IPS-18c (cell line): ENCODE data around the gene EVL.

Experiments used
- H3K4me3 ChIP-seq: 2 replicates; pipeline ENCODE4 v1.7.0; 2013; ENCODE audit warnings: low read depth, mild to moderate bottlenecking, low read length, moderate library complexity; ENCODE audit not compliant: insufficient read depth
- H3K9me3 ChIP-seq: one replicate; pipeline ENCODE4 v1.6.1; 2013; ENCODE audit warnings: mild to moderate bottlenecking, low read length, moderate library complexity; ENCODE audit not compliant: control insufficient read depth, insufficient read depth

Gene EVL

GRCh38 chr14:100124551-100125088 is 59.4 kb downstream of the EVL start:
- Histone ChIP-seq H3K9me3 (no peaks in the 10 kb centered on the region), H3K4me3 (no peak overlapping the region)

GRCh38 chr14:100126401-100126800 is 61.2 kb downstream of the EVL start:
- no peak overlapping the region for H3K4me3 ChIP-seq
- H3K9me3 ChIP-seq, result no peaks in the 10 kb centered on the region

- H3K9me3 ChIP-seq, result no peaks in the 10 kb centered on the region
Observed at GRCh38 chr14:100127853-100128455, 62.7 kb downstream of the EVL start.

DNA sequence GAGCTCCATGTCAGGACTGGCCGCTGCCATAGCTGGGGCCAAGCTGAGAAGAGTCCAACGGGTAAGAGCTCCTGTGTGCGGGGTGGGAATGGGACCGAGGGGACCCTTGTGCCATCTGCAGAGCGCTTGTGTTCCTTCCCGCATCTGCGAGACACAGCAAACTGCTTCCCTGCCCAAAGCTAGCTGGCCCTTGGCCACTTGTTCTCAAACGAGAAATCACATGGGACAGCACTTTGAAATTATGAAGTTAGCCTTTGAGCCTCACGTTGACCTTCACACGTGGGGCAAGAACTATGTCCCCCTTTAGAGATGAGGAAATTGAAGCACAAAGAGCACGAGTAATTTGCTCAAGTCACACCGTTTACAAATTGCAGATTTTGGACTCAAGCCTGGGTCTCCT is 63.5 kb downstream of the EVL start:
- Histone ChIP-seq H3K9me3 (no peaks in the 10 kb centered on the region), H3K4me3 (no peak overlapping the region)

More at GRCh38 chr14:100127853-100128455, 62.7 kb downstream of the EVL start:
- no peak overlapping the region for H3K4me3 ChIP-seq

- Histone ChIP-seq H3K4me3 (no peak overlapping the region), H3K9me3 (no peaks in the 10 kb centered on the region)
Observed at GRCh38 chr14:100129161-100129589, 64.0 kb downstream of the EVL start.

GRCh38 chr14:100130521-100130920 is 65.3 kb downstream of the EVL start:
- Histone ChIP-seq H3K9me3 (no peaks in the 10 kb centered on the region), H3K4me3 (no peak overlapping the region)

DNA sequence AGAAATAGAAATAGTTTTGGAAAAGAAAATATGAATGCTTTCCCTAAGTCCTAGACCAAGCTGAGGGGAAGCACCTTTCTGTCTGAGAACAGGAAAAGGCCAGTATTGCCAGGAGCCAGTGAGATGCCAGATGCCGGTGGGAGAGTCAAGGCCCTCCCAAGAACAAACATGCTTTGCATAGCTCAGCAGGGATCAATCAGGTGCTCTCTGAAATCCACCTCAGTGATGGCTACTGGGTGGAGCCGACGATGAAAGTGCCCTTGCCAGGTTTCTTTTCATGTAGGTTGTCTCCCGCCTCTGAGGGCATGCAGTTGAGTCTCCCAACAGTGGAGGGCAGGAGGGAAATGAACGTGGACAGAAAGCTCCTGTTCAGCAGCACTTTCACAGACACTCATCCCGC is 66.0 kb downstream of the EVL start:
- Histone ChIP-seq H3K4me3 (no peak overlapping the region), H3K9me3 (no peaks in the 10 kb centered on the region)

DNA sequence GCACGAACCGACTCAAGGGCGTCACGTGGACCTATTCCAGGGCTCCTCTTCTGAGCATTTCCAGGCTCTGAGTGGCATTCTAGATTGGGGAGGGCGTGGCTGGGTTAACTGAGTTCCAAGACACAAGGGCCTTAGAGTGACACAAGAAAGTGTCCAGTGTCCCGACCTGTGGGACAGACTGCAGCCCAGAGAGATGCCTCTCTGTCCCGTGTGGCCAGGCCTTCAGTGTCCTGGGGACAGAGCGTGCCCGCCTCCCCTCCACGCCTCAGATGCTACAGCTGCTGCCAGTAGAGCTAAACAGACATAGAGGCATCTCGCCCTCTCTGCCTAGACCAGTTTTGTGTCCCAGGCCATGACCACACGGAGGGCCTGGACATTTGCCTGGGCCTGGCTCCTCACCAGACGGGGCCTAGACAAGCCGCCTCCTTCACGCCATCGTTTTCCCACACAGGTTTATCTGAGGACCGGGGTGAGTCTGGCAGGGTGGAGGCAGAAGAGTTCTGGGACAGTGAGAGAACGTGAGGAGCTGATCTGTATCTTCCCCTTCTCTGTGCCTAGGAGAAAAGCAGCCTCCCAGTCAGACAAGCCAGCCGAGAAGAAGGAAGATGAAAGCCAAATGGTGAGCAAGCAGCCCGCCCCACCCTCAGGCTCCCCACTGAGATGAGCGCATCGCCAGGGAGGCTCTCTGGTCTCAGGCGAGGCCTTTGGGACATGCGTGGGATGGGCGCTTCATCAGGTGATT is 67.1 kb downstream of the EVL start:
- H3K9me3 ChIP-seq, result no peaks in the 10 kb centered on the region
- no peak overlapping the region for H3K4me3 ChIP-seq

DNA sequence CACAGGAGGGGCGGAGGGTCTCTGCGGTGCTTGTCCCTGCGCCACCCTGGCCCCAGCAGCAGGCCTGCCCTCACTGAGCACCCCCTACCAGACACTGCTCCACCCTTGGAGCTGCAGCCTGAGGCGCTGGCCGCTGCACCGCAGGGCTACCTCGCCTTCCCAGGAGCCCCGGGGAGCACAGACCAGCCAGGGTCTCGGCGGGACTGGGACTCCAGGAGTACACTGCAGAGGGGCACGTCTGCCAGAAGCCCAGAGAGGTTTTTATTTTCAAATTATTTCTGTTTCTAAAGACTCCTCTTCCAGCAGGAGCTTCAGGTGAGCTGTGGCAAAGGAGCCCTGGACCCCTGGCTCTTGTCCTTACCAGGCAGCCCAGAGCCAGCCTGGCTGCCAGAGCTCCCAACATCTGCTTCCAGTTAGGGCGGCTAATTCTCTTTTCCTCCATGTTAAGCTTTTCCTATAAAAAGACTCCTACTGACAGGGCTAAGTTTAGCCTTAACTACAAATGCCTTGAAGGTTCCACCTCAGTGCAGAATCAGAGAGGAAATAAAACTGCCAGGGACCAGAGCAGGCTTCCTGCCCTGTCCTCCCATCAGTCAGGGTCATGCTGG is 67.8 kb downstream of the EVL start:
- no peaks in the 10 kb centered on the region for H3K9me3 ChIP-seq
- no peak overlapping the region for H3K4me3 ChIP-seq

GRCh38 chr14:100134586-100134985 is 69.4 kb downstream of the EVL start:
- Histone ChIP-seq H3K9me3 (no peaks in the 10 kb centered on the region), H3K4me3 (no peak overlapping the region)

- Histone ChIP-seq H3K9me3 (no peaks in the 10 kb centered on the region), H3K4me3 (no peak overlapping the region)
Observed at GRCh38 chr14:100135073-100135472, 69.9 kb downstream of the EVL start.

GRCh38 chr14:100135784-100136183 is 70.6 kb downstream of the EVL start:
- Histone ChIP-seq H3K9me3 (no peaks in the 10 kb centered on the region), H3K4me3 (no peak overlapping the region)

DNA sequence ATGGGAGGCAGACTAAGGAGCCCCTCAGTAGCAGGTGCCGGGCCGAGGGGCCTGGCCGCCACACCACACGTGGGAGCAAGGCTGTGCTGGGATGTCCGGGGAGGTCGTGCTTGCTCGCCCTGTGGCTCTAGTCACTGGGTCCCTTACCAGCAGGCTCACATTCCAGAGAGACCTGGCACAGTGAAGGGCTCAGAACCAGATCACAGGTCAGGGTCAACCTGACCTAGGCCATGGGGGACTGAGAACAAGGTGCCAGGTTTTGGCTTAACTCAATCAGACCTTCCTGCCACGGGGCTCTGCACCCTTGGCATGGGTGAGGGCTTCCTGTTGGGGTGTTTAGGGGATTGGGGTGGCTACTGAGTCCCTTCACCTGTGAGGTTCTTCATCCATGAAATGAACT is 72.0 kb downstream of the EVL start:
- H3K4me3 ChIP-seq, result no peak overlapping the region
- no peaks in the 10 kb centered on the region for H3K9me3 ChIP-seq

GRCh38 chr14:100138082-100138787 is 73.0 kb downstream of the EVL start:
- no peak overlapping the region for H3K4me3 ChIP-seq
- no peaks in the 10 kb centered on the region for H3K9me3 ChIP-seq

- H3K4me3 ChIP-seq, result no peak overlapping the region
- no peaks in the 10 kb centered on the region for H3K9me3 ChIP-seq
Observed at GRCh38 chr14:100138955-100139354, 73.7 kb downstream of the EVL start.

DNA sequence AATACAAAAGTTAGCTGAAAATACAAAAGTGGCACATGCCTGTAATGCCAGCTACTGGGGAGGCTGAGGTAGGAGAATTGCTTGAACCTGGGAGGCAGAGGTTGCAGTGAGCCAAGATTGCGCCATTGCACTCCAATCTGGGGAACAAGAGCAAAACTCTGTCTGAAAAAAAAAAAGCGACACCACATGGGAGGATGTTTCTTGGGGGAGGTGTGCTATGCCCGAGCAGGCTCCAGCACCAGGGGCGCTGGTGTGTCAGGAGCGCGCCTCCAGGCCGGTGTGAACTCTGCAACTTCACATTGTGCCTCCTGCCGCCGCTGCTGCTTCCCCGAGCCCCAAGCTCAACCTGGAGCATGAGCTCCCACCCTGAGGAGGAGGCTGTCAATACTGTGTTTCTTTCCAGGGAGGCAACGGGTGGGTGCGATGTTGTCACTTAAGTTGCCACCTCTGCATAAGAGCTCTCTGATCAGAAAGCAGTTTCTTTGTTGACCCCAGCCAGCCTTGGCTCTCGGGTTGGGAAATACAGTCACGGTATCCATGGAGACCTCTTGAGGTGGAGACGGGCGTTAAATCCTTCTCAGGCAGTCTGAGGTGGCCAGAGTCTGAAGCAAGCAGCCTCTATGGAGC is 75.3 kb downstream of the EVL start:
- Histone ChIP-seq H3K9me3 (no peaks in the 10 kb centered on the region), H3K4me3 (no peak overlapping the region)

GRCh38 chr14:100141098-100141497 is 75.9 kb downstream of the EVL start:
- H3K9me3 ChIP-seq, result no peaks in the 10 kb centered on the region
- no peak overlapping the region for H3K4me3 ChIP-seq
